NCI-H1105 (cell line): Measurements from ENCODE around the gene RGPD8.

Source experiments
- DNase-seq: peaks from one replicate; lab custom pipeline; 2025; lab: John Stamatoyannopoulos, UW

The RGPD8 gene

GRCh38 chr2:112335600-112335999 lies 97.8 kb downstream of the RGPD8 start:
- DNase-seq: no peak

- no peak for DNase-seq
These were observed 101.2 kb downstream of the RGPD8 start for GRCh38 chr2:112332123-112332696.

- DNase-seq: no peak
These were observed 110.5 kb downstream of the RGPD8 start for GRCh38 chr2:112322919-112323318.

- no peak for DNase-seq
These were observed 111.8 kb downstream of the RGPD8 start for GRCh38 chr2:112321375-112322320.
